KMS-11 (cell line): Measurements from ENCODE around the gene PLTP.

Experiments used
- H2AFZ ChIP-seq: fragments of 200-600 bp; sonication (generic); 2 replicates; pipeline ENCODE4 v1.6.1; 2016; ENCODE audit warnings: antibody characterized with exemption, mixed run types, low read depth
- H3K27ac ChIP-seq: fragments of 200-600 bp; sonication (generic); 2 replicates; pipeline ENCODE4 v1.6.1; 2016; ENCODE audit warnings: mild to moderate bottlenecking, mixed run types
- H3K27me3 ChIP-seq: fragments of 200-600 bp; sonication (generic); 2 replicates; pipeline ENCODE4 v1.6.1; 2017; ENCODE audit warnings: mild to moderate bottlenecking, low read depth, mixed run types, moderate library complexity; ENCODE audit not compliant: insufficient read depth
- H3K36me3 ChIP-seq: fragments of 200-600 bp; sonication (generic); 2 replicates; pipeline ENCODE4 v1.6.1; 2017; ENCODE audit warnings: mild to moderate bottlenecking, mixed run types; ENCODE audit not compliant: insufficient read depth
- H3K4me1 ChIP-seq: fragments of 200-600 bp; sonication (generic); 2 replicates; pipeline ENCODE4 v1.6.1; 2016; ENCODE audit warnings: mild to moderate bottlenecking, low read depth, mixed run types; ENCODE audit not compliant: poor library complexity, severe bottlenecking
- H3K4me2 ChIP-seq: fragments of 200-600 bp; sonication (generic); 2 replicates; pipeline ENCODE4 v1.7.0; 2016; ENCODE audit warnings: mild to moderate bottlenecking, mixed run types
- H3K4me3 ChIP-seq: fragments of 200-600 bp; sonication (generic); IDR thresholded peaks from 2 replicates; pipeline ENCODE4 v1.6.1; 2017; ENCODE audit warnings: low read depth, low read length, mixed read lengths; ENCODE audit not compliant: insufficient read depth
- H3K79me2 ChIP-seq: fragments of 200-600 bp; sonication (generic); 2 replicates; pipeline ENCODE4 v1.6.1; 2016; ENCODE audit warnings: low read depth, mixed run types; ENCODE audit not compliant: insufficient read depth
- H3K9ac ChIP-seq: fragments of 200-600 bp; sonication (generic); 2 replicates; pipeline ENCODE4 v1.6.1; 2016; ENCODE audit warnings: mild to moderate bottlenecking, mixed run types
- H4K20me1 ChIP-seq: fragments of 200-600 bp; sonication (generic); 2 replicates; pipeline ENCODE4 v1.6.1; 2016; ENCODE audit warnings: mild to moderate bottlenecking, mixed run types; ENCODE audit not compliant: insufficient read depth
- TF ChIP-seq, protein P1 (sequence below): fragments of 200-600 bp; sonication (generic); conservative IDR thresholded peaks from 2 replicates; pipeline ENCODE4 v1.6.1; 2017; ENCODE audit warnings: low read depth, mild to moderate bottlenecking, antibody characterized with exemption, low read length, moderate library complexity, mixed read lengths

Gene PLTP

DNA sequence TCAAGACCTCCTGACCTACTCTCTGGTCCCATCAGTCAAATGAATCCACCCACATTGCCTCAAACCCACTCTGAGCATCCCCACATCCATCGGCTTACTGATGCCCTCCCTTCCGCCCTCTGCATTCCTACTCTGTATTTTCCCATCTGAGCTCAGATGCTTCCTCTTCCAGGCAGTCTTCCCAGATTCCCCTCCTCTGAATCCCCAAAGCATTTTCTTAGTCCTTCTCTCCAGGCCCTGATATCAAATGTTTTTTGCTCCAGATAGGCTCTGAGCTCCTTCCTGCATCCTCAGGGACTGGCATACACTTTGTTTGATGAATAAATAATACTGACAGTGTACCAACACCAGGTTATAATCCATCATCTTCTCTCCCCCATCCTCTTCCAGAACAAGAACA is 3.9 kb downstream of the PLTP start:
- Histone ChIP-seq H2AFZ (no peak overlapping the region), H3K79me2 (no peaks in the 10 kb centered on the region), H3K4me2 (no peak overlapping the region), H3K4me1 (peaks cover 15% of the 10 kb centered on the region), H3K4me3 (no peak overlapping the region), H4K20me1 (no peaks in the 10 kb centered on the region), H3K27ac (no peak overlapping the region), H3K36me3 (no peaks in the 10 kb centered on the region), H3K9ac (no peak overlapping the region), H3K27me3 (no peaks in the 10 kb centered on the region)
- TF ChIP-seq, protein P1, sequence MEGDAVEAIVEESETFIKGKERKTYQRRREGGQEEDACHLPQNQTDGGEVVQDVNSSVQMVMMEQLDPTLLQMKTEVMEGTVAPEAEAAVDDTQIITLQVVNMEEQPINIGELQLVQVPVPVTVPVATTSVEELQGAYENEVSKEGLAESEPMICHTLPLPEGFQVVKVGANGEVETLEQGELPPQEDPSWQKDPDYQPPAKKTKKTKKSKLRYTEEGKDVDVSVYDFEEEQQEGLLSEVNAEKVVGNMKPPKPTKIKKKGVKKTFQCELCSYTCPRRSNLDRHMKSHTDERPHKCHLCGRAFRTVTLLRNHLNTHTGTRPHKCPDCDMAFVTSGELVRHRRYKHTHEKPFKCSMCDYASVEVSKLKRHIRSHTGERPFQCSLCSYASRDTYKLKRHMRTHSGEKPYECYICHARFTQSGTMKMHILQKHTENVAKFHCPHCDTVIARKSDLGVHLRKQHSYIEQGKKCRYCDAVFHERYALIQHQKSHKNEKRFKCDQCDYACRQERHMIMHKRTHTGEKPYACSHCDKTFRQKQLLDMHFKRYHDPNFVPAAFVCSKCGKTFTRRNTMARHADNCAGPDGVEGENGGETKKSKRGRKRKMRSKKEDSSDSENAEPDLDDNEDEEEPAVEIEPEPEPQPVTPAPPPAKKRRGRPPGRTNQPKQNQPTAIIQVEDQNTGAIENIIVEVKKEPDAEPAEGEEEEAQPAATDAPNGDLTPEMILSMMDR = no peak

DNA sequence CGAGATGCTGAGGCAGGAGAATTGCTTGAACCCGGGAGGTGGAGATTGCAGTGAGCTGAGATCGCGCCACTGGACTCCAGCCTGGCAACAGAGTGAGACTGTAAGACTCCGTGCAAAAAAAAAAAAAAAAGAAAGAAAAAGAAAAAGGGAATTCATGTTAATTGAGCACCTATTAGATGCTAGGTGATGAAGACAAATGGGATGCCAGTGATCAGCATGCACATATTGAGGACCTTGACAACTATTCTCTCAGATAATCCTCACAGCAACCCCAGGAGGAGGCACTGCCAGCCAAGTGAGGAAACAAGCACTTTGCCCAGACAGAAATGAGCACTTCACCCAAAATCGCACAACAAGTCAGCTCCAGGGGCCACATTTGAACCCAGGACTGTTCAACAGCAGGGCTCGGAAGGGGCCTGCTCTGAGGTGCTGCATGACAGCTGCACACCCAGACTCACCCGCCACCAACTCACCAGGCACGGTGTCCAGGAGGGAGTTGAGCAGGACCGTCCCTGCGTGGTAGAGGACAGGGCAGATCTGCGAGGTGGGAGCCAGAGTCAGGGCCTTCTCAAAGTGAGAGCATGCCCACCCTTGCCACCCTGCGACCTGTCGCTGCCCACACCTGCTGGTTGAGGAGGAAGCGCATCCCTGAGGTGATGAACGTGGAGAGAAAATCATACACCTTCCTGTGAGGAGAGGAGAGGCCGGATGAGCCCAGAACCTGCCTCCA is 4.6 kb downstream of the PLTP start:
- Histone ChIP-seq H3K4me2 (no peak overlapping the region), H2AFZ (no peak overlapping the region), H3K27me3 (no peaks in the 10 kb centered on the region), H3K36me3 (no peaks in the 10 kb centered on the region), H4K20me1 (no peaks in the 10 kb centered on the region), H3K79me2 (no peaks in the 10 kb centered on the region), H3K9ac (no peak overlapping the region), H3K27ac (no peak overlapping the region), H3K4me1 (peaks cover 12% of the 10 kb centered on the region), H3K4me3 (no peak overlapping the region)
- TF ChIP-seq, protein P1 = no peak

DNA sequence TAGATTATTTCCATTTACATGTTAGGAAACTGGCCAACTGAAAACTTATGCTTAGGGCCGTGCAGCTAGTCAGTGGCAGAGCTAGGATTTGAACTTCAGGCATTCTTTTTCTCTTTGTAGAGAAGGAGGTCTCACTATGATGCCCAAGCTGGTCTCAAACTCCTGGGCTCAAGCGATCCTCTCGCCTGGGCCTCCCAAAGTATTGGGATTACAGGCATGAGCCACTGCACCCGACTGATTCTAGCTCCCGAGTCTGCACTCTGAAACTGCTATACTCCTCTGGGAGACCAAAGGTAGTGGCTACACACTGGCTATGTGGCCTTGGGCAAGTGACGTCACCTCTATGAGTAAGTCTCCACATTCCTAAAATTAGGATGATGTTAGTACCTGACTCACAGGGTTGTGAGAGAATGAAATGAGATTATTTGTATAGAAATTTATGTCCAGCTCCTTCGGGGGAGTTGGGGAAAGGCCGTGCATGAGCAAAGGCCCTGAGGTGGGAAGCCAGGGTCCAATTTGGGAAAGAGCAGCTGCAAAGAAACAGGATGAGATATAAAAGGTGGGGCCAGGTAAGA is 6.4 kb downstream of the PLTP start:
- Histone ChIP-seq H3K4me3 (no peak overlapping the region), H3K27me3 (no peaks in the 10 kb centered on the region), H4K20me1 (no peaks in the 10 kb centered on the region), H3K79me2 (no peaks in the 10 kb centered on the region), H3K27ac (no peak overlapping the region), H3K4me1 (peaks cover 9% of the 10 kb centered on the region), H3K4me2 (no peak overlapping the region), H3K36me3 (no peaks in the 10 kb centered on the region), H3K9ac (no peak overlapping the region), H2AFZ (no peak overlapping the region)
- TF ChIP-seq, protein P1 = no peak

DNA sequence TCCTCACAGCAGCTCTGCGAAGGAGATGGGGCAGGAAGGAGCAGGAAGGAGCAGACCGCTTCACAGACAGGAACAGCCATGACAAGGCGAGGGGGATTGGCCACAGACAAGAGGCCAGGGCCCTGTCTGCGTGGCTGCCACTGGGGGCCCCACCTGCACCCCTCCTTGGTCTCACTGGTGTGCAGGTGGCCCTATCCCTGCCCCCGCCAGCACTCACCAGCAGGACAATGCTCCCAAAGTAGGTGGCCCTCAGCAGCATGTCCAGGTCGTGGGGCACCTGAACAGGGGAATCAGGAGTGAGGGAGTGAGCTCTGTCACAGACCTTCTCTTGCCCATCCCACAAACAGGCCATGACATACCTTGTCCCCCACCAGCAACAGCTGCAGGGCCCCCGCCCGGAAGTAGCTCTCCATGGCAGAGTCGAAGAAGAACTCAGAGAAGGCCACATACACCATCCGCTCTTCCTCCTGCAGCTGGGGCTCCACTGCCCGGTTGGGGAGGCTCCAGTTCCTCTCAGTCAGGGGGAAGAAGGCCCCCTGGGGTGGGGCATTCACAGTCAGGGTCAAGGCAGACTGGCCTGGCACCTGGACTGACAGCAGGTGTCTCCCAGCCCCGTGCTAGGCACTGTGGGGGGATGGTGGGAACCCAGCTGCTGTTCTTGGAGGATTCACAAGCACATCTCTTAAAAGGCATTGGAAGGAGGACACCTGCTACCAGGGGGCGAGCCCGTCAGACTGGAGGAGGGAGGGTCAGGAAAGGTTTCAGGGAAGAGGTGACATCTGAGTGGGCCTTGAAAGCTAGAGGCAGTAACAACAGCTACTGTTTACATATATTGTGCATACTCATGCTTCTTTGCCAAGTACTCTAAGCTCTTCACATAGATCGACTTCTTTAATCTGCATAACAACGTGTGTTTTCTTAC is 7.1 kb downstream of the PLTP start:
- no peak overlapping the region for H3K4me3 ChIP-seq

More for the DNA sequence above, 7.1 kb downstream of the PLTP start:
- Histone ChIP-seq H3K27ac (no peak overlapping the region), H2AFZ (no peak overlapping the region), H4K20me1 (no peaks in the 10 kb centered on the region), H3K4me2 (no peak overlapping the region), H3K4me1 (peaks cover 2% of the 10 kb centered on the region), H3K27me3 (no peaks in the 10 kb centered on the region), H3K9ac (no peak overlapping the region), H3K79me2 (no peaks in the 10 kb centered on the region), H3K36me3 (no peaks in the 10 kb centered on the region)
- TF ChIP-seq, protein P1 = no peak
